GM23338 (cell line): ENCODE data around the gene KAT8. TPM values are rescaled to one million over a fixed set of nuclear protein-coding genes. Genes with fewer than 3 reads are reported as not detected.

Experiments used
- ATAC-seq: fragments of 200-7000 bp; cut with Tn5 transposase; 3 replicates; pipeline ENCODE4 v1.9.1; 2020
- DNase-seq: peaks from one replicate; pipeline ENCODE4 v3.0.0-alpha.2; 2015; ENCODE audit warnings: low spot score
- H2AFZ ChIP-seq: fragments of 200-600 bp; sonication (generic); 2 replicates; pipeline ENCODE4 v1.8.0; 2016; ENCODE audit warnings: antibody characterized with exemption, mild to moderate bottlenecking, moderate library complexity
- H3F3A ChIP-seq: fragments of 200-600 bp; sonication (generic); replicated peaks from 2 replicates; pipeline ENCODE4 v1.8.0; 2017; ENCODE audit warnings: antibody characterized with exemption, mixed run types, low read depth
- H3K27ac ChIP-seq: fragments of 200-600 bp; sonication (generic); 2 replicates; pipeline ENCODE4 v1.6.1; 2016; ENCODE audit warnings: low read depth
- H3K27me3 ChIP-seq: fragments of 200-600 bp; sonication (generic); 2 replicates; pipeline ENCODE4 v1.8.0; 2016; ENCODE audit warnings: mild to moderate bottlenecking, mixed run types, moderate library complexity; ENCODE audit not compliant: insufficient read depth
- H3K36me3 ChIP-seq: fragments of 200-600 bp; sonication (generic); 2 replicates; pipeline ENCODE4 v1.8.0; 2016; ENCODE audit warnings: mild to moderate bottlenecking; ENCODE audit not compliant: insufficient read depth
- H3K4me1 ChIP-seq: fragments of 200-600 bp; sonication (generic); 2 replicates; pipeline ENCODE4 v1.8.0; 2016; ENCODE audit warnings: mild to moderate bottlenecking, moderate library complexity; ENCODE audit not compliant: insufficient read depth
- H3K4me2 ChIP-seq: fragments of 200-600 bp; sonication (generic); 2 replicates; pipeline ENCODE4 v1.7.1; 2017; ENCODE audit warnings: mixed run types
- H3K4me3 ChIP-seq: fragments of 200-600 bp; sonication (generic); 2 replicates; pipeline ENCODE4 v1.6.1; 2016; ENCODE audit warnings: mixed run types
- H3K79me2 ChIP-seq: fragments of 200-600 bp; sonication (generic); replicated peaks from 2 replicates; pipeline ENCODE4 v1.8.0; 2017; ENCODE audit warnings: mild to moderate bottlenecking; ENCODE audit not compliant: insufficient read depth
- H3K9me2 ChIP-seq: fragments of 200-600 bp; sonication (generic); 2 replicates; pipeline ENCODE4 v1.8.0; 2017; ENCODE audit not compliant: insufficient read depth
- H4K20me1 ChIP-seq: fragments of 200-600 bp; sonication (generic); replicated peaks from 2 replicates; pipeline ENCODE4 v1.8.0; 2017; ENCODE audit warnings: mild to moderate bottlenecking; ENCODE audit not compliant: insufficient read depth
- H3K27ac Mint-ChIP-seq: 2 replicates; pipeline ENCODE4 v1.8.0; 2020; ENCODE audit warnings: inconsistent platforms, mild to moderate bottlenecking, moderate library complexity, mixed read lengths
- H3K27me3 Mint-ChIP-seq: 3 replicates; pipeline ENCODE4 v1.8.0; 2022; ENCODE audit warnings: low read depth, mild to moderate bottlenecking, moderate library complexity, mixed read lengths, inconsistent platforms; ENCODE audit not compliant: insufficient read depth, poor library complexity
- H3K36me3 Mint-ChIP-seq: 3 replicates; pipeline ENCODE4 v1.8.0; 2021; ENCODE audit warnings: low read depth, mild to moderate bottlenecking, inconsistent platforms, moderate library complexity, mixed read lengths
- H3K4me1 Mint-ChIP-seq: 3 replicates; pipeline ENCODE4 v1.8.0; 2020; ENCODE audit warnings: mild to moderate bottlenecking, inconsistent platforms, mixed read lengths
- H3K4me3 Mint-ChIP-seq: 3 replicates; pipeline ENCODE4 v1.8.0; 2021; ENCODE audit warnings: moderate library complexity, mild to moderate bottlenecking, inconsistent platforms, mixed read lengths
- H3K9me3 Mint-ChIP-seq: 3 replicates; pipeline ENCODE4 v1.8.0; 2020; ENCODE audit warnings: moderate library complexity, mild to moderate bottlenecking, inconsistent platforms, mixed read lengths
- EZH2phosphoT487 ChIP-seq: fragments of 200-600 bp; sonication (generic); IDR thresholded peaks from one replicate; pipeline ENCODE4 v1.8.1; 2018; ENCODE audit warnings: antibody characterized with exemption; ENCODE audit not compliant: unreplicated experiment
- JUNB ChIP-seq: IDR thresholded peaks from one replicate; pipeline ENCODE4 v1.6.1; 2016; ENCODE audit warnings: antibody characterized with exemption; ENCODE audit not compliant: unreplicated experiment
- POLR2AphosphoS5 ChIP-seq: IDR thresholded peaks from 2 replicates; pipeline ENCODE4 v1.6.1; 2016; ENCODE audit warnings: antibody characterized with exemption, low read depth
- ZNF114 ChIP-seq: fragments of 250-450 bp; sonication (Bioruptor Pico); IDR thresholded peaks from 2 replicates; pipeline ENCODE4 v1.5.0; 2020; ENCODE audit warnings: mild to moderate bottlenecking, moderate library complexity
- polyA plus RNA-seq: library from polyadenylated mRNA; unstranded; fragments of >200 nt; fragmentation: Nextera tagmentation; extraction: Ambion mirVana; gene quantifications from 2 replicates; pipeline ENCODE4 v1.2.1, GENCODE V29; 2016
- total RNA-seq: library from RNA; depleted of rRNA; stranded (reverse); fragments of >200 nt; shearing (Covaris generic); gene quantifications from 2 replicates; pipeline ENCODE4 v1.2.3, GENCODE V29; 2014
- TF ChIP-seq, protein P1 (sequence below): fragments of 250-450 bp; sonication (Bioruptor Pico); IDR thresholded peaks from 2 replicates; pipeline ENCODE4 v1.5.0; 2020; ENCODE audit warnings: mild to moderate bottlenecking, moderate library complexity
- TF ChIP-seq, protein P2 (sequence below): IDR thresholded peaks from one replicate; pipeline ENCODE4 v1.6.1; 2018; ENCODE audit warnings: antibody characterized with exemption; ENCODE audit not compliant: unreplicated experiment
- TF ChIP-seq, protein P3 (sequence below), 2 experiments: fragments of 200-600 bp in 1 of 2; sonication (generic) in 1 of 2; conservative IDR thresholded peaks; 2 replicates each; pipeline versions ENCODE4 v1.5.1 to v1.6.1; 2016 to 2017; ENCODE audit warnings: antibody characterized with exemption in 2 of 2, low read depth in 2 of 2, mild to moderate bottlenecking in 2 of 2, moderate library complexity in 1 of 2

Gene KAT8
- total and polyA plus RNA-seq, 2 experiments from 2014 or later = 47.6 to 85.4 TPM

DNA sequence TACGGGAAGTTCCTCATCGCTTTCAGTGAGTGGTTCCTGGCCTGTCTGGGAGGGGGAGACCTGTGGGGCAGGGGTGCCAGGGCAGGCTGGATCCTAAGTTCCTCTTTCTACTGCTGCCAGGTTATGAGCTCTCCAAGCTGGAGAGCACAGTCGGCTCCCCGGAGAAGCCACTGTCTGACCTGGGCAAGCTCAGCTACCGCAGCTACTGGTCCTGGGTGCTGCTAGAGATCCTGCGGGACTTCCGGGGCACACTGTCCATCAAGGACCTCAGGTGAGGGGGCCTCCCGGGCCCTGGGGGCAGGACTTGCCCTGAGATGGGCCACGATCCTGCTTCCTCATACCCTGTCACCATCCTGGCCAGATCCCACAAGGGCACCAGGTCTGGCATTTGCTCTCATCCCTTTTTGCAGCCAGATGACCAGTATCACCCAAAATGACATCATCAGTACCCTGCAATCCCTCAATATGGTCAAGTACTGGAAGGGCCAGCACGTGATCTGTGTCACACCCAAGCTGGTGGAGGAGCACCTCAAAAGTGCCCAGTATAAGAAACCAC, 12.9 kb downstream of the KAT8 start (continued):
- TF ChIP-seq, protein P1, sequence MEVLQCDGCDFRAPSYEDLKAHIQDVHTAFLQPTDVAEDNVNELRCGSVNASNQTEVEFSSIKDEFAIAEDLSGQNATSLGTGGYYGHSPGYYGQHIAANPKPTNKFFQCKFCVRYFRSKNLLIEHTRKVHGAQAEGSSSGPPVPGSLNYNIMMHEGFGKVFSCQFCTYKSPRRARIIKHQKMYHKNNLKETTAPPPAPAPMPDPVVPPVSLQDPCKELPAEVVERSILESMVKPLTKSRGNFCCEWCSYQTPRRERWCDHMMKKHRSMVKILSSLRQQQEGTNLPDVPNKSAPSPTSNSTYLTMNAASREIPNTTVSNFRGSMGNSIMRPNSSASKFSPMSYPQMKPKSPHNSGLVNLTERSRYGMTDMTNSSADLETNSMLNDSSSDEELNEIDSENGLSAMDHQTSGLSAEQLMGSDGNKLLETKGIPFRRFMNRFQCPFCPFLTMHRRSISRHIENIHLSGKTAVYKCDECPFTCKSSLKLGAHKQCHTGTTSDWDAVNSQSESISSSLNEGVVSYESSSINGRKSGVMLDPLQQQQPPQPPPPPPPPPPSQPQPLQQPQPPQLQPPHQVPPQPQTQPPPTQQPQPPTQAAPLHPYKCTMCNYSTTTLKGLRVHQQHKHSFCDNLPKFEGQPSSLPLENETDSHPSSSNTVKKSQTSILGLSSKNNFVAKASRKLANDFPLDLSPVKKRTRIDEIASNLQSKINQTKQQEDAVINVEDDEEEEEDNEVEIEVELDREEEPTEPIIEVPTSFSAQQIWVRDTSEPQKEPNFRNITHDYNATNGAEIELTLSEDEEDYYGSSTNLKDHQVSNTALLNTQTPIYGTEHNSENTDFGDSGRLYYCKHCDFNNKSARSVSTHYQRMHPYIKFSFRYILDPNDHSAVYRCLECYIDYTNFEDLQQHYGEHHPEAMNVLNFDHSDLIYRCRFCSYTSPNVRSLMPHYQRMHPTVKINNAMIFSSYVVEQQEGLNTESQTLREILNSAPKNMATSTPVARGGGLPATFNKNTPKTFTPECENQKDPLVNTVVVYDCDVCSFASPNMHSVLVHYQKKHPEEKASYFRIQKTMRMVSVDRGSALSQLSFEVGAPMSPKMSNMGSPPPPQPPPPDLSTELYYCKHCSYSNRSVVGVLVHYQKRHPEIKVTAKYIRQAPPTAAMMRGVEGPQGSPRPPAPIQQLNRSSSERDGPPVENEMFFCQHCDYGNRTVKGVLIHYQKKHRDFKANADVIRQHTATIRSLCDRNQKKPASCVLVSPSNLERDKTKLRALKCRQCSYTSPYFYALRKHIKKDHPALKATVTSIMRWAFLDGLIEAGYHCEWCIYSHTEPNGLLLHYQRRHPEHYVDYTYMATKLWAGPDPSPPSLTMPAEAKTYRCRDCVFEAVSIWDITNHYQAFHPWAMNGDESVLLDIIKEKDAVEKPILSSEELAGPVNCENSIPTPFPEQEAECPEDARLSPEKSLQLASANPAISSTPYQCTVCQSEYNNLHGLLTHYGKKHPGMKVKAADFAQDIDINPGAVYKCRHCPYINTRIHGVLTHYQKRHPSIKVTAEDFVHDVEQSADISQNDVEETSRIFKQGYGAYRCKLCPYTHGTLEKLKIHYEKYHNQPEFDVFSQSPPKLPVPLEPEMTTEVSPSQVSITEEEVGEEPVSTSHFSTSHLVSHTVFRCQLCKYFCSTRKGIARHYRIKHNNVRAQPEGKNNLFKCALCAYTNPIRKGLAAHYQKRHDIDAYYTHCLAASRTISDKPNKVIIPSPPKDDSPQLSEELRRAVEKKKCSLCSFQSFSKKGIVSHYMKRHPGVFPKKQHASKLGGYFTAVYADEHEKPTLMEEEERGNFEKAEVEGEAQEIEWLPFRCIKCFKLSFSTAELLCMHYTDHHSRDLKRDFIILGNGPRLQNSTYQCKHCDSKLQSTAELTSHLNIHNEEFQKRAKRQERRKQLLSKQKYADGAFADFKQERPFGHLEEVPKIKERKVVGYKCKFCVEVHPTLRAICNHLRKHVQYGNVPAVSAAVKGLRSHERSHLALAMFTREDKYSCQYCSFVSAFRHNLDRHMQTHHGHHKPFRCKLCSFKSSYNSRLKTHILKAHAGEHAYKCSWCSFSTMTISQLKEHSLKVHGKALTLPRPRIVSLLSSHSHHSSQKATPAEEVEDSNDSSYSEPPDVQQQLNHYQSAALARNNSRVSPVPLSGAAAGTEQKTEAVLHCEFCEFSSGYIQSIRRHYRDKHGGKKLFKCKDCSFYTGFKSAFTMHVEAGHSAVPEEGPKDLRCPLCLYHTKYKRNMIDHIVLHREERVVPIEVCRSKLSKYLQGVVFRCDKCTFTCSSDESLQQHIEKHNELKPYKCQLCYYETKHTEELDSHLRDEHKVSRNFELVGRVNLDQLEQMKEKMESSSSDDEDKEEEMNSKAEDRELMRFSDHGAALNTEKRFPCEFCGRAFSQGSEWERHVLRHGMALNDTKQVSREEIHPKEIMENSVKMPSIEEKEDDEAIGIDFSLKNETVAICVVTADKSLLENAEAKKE (CRISPR knock-in tag) = no peak
- TF ChIP-seq, protein P2, sequence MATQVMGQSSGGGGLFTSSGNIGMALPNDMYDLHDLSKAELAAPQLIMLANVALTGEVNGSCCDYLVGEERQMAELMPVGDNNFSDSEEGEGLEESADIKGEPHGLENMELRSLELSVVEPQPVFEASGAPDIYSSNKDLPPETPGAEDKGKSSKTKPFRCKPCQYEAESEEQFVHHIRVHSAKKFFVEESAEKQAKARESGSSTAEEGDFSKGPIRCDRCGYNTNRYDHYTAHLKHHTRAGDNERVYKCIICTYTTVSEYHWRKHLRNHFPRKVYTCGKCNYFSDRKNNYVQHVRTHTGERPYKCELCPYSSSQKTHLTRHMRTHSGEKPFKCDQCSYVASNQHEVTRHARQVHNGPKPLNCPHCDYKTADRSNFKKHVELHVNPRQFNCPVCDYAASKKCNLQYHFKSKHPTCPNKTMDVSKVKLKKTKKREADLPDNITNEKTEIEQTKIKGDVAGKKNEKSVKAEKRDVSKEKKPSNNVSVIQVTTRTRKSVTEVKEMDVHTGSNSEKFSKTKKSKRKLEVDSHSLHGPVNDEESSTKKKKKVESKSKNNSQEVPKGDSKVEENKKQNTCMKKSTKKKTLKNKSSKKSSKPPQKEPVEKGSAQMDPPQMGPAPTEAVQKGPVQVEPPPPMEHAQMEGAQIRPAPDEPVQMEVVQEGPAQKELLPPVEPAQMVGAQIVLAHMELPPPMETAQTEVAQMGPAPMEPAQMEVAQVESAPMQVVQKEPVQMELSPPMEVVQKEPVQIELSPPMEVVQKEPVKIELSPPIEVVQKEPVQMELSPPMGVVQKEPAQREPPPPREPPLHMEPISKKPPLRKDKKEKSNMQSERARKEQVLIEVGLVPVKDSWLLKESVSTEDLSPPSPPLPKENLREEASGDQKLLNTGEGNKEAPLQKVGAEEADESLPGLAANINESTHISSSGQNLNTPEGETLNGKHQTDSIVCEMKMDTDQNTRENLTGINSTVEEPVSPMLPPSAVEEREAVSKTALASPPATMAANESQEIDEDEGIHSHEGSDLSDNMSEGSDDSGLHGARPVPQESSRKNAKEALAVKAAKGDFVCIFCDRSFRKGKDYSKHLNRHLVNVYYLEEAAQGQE = no peak
- TF ChIP-seq ZNF114 (CRISPR knock-in tag) = no peak
- no peak for TF ChIP-seq EZH2phosphoT487

DNA sequence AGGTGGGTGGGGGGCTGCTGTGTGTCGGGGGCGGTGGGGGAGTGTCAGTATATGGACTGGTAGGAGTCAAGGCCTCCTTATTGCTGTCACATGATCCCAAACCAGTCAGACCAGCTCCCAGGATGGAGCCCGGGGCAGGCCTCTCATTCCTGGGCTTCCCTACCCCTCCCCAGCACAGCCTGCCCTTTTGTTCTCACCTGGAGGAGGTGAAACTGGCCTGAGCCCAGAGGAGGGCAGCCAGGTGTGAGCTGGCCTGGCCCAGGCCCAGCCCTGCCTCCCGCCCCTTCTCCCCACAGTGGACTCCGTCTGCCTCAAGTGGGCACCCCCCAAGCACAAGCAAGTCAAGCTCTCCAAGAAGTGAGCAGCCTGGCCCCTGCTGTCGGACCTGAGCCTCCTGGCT, 13.4 kb downstream of the KAT8 start:
- no peaks in the 10 kb centered on the region for H3K9me2 ChIP-seq
- peak overlapping the region; percentile 84 for H3K27ac ChIP-seq
- H3K27me3 Mint-ChIP-seq = peaks cover 23% of the 10 kb centered on the region
- peaks cover 9% of the 10 kb centered on the region for H3K36me3 ChIP-seq
- peaks cover 28% of the 10 kb centered on the region for H3K4me1 ChIP-seq
- no peak overlapping the region for H2AFZ ChIP-seq
- no peaks in the 10 kb centered on the region for H3K27me3 ChIP-seq
- H4K20me1 ChIP-seq = no peaks in the 10 kb centered on the region; the same call in 1 of the 2 replicates
- peaks cover 8% of the 10 kb centered on the region; the same call in 1 of the 2 replicates for H3K79me2 ChIP-seq
- TF ChIP-seq JUNB = no peak
- TF ChIP-seq, protein P3, sequence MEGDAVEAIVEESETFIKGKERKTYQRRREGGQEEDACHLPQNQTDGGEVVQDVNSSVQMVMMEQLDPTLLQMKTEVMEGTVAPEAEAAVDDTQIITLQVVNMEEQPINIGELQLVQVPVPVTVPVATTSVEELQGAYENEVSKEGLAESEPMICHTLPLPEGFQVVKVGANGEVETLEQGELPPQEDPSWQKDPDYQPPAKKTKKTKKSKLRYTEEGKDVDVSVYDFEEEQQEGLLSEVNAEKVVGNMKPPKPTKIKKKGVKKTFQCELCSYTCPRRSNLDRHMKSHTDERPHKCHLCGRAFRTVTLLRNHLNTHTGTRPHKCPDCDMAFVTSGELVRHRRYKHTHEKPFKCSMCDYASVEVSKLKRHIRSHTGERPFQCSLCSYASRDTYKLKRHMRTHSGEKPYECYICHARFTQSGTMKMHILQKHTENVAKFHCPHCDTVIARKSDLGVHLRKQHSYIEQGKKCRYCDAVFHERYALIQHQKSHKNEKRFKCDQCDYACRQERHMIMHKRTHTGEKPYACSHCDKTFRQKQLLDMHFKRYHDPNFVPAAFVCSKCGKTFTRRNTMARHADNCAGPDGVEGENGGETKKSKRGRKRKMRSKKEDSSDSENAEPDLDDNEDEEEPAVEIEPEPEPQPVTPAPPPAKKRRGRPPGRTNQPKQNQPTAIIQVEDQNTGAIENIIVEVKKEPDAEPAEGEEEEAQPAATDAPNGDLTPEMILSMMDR (conservative IDR thresholded peaks at IDR 0.05; ENCODE audit: low read depth in 2 of 2) = no peak
- TF ChIP-seq ZNF114 (CRISPR knock-in tag) = no peak
- peak; percentile 38; the same call in 1 of the 2 replicates for TF ChIP-seq POLR2AphosphoS5
- H3K4me2 ChIP-seq = peak overlapping the region; percentile 51; the same call in 1 of the 2 replicates
- peaks cover 47% of the 10 kb centered on the region for H3K4me1 Mint-ChIP-seq
- ATAC-seq (peak; percentile 66), DNase-seq (peak; percentile 74)
- peaks cover 45% of the 10 kb centered on the region for H3K36me3 Mint-ChIP-seq
- peak overlapping the region; percentile 33 for H3K4me3 Mint-ChIP-seq
- H3K27ac Mint-ChIP-seq = peak overlapping the region; percentile 98
- no peaks in the 10 kb centered on the region; the same call in 1 of the 2 replicates for H3F3A ChIP-seq
- H3K4me3 ChIP-seq = no peak overlapping the region
- H3K9me3 Mint-ChIP-seq = peaks cover 2% of the 10 kb centered on the region; the same call in 1 of the 3 replicates
